GM19351 (cell line): Measurements from ENCODE around the gene COX6A1.

Experiments used
- ATAC-seq: cut with Tn5 transposase; IDR thresholded peaks from one replicate; pipeline ENCODE4 v1.9.1; 2021; ENCODE audit warnings: mild to moderate bottlenecking, moderate library complexity; ENCODE audit not compliant: unreplicated experiment

The COX6A1 gene

DNA sequence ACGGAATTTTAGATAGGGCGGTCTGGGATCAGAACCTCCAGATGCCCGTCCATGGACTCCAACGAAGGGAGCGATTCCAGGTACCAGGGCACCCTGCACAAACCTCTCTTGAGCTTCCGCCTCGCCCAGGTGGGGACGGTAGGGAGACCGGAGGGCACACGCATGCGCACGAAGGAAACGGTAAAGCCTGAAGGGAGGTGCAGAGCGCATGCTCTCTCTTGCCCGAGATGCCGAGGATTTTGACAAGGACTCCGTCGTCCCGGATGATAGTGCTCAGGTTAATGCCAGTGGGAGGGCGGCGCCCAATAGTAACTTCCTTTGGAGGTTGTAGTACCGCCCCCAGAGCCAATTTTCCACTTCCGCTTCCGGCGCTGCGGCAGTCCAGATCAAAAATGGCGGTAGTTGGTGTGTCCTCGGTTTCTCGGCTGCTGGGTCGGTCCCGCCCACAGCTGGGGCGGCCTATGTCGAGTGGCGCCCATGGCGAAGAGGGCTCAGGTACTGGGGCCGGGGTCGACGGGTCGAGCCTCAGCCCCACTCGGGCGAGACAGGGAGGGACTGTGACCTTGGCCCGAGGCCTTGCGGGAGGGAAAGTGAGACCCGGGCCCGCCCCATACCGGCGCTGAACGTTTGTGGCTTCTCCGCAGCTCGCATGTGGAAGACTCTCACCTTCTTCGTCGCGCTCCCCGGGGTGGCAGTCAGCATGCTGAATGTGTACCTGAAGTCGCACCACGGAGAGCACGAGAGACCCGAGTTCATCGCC lies at the start of gene COX6A1:
TSS of gene COX6A1 (plus strand) at position 379 of the 760 bp plus-strand sequence. CDS start at position 393, 14 bp downstream.
- peak; percentile 92 for ATAC-seq

- no peak for ATAC-seq
Observed at GRCh38 chr12:120388691-120389481, 49.0 kb upstream of the COX6A1 start.

DNA sequence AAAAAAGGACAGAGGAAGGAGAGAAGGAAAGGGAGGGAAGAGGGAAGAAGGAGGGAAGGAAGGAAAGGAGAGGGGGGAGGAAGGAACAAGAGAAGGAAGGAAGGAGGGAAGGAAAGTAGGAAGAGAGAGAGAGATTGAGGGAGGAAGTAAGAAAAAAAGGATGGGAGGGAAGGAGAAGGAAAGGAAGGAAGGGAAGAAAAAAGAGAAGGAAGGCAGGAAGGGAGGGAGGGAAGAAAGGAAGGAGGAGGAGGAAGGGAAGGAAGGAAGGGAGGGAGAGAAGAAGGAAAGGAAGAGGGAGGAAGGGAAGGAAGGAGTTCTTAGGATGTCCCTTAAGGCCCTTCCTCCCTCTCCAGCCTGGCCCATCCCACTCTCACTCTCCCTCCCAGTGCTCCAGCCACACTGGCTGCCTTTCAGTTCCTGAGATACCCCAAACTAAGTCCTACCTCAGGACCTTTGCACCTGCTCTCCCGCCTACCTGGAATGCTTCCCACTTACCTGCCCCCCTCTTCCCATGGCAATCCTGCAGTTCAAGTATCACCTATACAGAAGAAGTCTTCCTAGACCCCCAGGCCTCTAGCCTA lies 47.3 kb upstream of the COX6A1 start:
- ATAC-seq, result no peak

DNA sequence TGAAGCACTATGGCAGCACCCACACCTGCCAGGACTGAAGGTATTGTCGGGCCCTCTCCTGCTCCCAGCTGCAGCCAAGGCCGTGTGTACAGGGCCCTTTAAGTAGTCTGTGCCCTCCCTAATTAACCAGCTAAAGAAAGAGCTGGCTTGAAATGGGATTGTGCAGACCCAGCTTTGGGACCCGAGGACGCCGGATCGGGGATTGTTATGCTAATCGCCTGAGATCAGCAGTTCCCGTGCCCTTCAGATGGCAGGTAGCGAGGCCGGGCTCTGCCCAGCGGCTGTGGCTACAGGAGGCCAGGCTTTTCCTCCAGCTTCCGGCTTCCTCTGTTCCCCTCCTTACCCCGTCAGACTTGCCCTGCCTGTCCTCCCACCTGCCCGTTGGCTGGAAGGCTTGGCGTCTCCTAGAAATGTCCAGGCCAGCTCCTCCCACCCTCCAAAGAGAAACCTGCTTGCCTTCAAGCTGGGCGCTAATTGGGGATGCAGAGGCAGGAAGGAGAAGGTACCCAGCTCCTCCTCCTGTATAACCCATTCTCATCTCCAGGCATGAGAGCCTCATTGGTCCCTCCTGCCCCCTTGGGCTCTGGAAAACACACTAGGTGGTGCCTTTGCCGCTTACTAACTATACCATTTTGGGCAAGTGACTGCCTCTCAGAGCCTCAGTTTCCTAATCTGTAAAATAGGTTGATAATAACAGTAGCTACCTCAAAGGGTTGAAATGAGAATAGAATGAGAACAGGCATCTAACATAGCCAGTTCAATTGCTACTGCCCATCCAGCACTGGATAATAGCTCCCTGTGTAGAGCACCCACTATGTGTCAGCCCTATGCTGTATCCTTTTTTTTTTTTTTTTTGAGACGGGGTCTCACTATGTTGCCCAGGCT lies 43.2 kb upstream of the COX6A1 start:
- no peak for ATAC-seq

DNA sequence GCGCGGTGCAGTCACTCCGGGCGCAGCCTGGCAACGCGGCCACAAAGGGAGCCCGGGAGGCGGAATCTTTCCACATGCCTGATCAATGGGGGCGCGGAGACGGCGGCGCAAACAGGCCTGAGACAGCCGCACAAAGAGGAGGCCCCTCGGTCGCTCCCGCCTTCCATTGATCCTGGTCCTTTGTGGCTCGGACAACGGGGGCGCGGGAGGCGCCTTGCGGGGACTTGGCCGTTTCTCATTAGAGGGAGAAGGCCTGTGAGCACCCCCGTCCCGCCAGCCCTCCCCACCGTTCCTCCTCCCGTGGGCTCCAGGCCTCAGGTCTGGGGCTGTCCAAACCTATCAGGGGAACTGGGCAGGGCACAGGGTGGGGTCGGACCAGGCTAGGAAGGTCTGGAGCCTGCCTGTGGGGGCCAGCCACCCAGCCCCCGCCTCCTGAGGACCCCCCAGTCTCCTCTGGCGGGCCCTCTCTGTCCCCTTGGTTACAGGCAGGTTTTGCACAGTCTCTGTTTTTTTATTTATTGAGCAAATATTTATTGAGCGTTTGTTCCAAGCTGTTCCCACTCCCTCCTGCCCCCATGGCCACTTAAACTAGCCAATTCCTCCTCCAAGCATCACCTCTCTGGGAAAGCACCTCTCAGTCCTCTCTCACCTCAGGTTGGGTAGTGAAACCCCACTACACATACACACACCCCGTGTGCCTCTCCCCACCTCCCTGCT lies 39.9 kb upstream of the COX6A1 start:
- no peak for ATAC-seq

DNA sequence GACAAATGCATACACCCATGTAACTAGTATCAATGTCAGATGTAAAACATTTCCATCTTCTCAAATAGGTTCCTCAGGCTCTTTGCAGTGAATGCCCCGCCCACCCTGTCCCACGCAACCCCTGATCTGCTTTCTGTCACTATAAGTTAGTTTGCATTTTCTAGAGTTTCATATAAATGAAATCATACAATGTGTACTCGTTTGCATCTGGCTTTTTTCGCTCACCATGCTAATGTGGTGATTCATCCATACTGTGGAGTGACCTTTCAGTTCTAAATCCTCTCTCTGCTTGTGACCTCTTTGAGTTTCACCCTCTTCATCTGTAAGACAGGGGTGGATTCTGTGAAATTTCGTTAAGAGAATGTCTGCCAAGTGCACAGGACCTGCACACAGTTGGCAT lies 38.4 kb upstream of the COX6A1 start:
- peak; percentile 66 for ATAC-seq

DNA sequence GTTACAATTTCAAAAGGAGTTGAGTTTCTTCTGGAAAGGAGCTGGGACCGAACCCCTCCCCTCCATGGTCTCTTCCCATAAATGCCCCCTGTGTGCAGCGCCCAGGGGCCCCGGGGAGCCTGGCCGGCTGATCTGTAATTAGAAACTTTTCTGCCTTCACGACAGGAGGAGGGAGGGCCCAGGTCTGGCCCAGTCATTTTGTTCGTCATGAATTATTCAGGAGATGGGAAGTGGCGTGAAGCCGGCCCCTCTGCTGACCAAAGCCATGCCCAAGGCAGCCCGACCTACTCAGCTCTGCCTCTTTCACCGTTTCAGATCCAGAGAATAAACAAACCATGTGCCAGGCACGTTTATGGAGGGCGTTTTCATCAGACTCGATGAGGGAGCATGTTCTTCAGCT lies 35.7 kb upstream of the COX6A1 start:
- no peak for ATAC-seq

DNA sequence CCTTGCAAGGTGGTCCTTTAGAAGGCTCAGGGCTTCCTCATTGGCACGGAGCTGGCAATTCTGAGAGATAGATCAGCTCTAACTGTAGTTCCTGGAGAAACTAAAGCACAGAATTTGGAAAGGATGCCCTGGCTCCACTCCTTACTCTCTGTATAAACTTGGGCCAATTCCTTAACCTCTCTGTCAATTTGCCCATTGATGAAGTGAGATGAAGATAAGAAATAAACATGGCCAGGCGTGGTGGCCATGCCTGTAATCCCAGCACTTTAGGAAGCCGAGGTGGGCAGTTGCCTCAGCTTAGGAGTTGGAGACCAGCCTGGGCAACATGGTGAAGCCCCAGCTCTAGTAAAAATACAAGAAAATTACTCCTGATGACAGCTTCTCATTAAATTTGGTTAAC lies 34.0 kb upstream of the COX6A1 start:
- no peak for ATAC-seq

GRCh38 chr12:120404271-120404670 lies 33.6 kb upstream of the COX6A1 start:
- ATAC-seq, result no peak

GRCh38 chr12:120406069-120406468 lies 31.8 kb upstream of the COX6A1 start:
- ATAC-seq, result no peak

DNA sequence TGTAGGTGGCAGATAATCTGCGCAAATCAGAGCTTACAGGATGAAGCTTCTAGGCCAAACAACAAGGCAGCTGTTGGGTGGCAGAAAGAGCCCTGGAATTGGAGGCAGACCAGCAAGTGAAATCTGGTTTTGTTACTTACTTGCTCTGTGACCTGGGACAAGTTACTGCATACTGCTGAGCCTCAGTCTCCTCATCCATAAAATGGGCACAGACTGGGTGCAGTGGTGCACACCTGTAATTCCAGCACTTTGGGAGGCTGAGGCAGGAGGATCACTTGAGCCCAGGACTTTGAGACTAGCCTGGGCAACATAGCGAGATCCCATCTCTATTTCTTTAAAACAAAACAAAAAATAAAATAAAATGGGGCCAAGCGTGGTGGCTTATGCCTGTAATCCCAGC lies 31.4 kb upstream of the COX6A1 start:
- no peak for ATAC-seq

DNA sequence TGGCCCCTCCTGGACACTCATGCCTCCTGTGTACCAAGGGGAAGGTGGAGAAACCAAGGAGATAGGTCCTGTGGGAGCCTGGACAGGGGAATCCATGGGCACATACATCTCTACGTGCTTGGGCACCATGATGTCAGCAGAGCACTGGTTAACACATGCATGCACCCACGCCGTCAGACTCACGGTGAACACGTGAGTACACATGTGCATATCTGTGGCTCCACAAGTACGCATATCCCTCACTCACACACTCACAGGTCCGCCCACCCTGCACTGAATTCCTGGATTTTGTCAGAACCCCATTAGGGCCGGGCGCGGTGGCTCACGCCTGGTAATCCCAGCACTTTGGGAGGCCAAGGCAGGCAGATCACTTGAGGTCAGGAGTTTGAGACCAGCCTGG lies 29.1 kb upstream of the COX6A1 start:
- ATAC-seq, result no peak

- ATAC-seq, result no peak
Observed at GRCh38 chr12:120412421-120412820, 25.5 kb upstream of the COX6A1 start.

GRCh38 chr12:120413901-120414695 lies 23.8 kb upstream of the COX6A1 start:
- ATAC-seq, result no peak

DNA sequence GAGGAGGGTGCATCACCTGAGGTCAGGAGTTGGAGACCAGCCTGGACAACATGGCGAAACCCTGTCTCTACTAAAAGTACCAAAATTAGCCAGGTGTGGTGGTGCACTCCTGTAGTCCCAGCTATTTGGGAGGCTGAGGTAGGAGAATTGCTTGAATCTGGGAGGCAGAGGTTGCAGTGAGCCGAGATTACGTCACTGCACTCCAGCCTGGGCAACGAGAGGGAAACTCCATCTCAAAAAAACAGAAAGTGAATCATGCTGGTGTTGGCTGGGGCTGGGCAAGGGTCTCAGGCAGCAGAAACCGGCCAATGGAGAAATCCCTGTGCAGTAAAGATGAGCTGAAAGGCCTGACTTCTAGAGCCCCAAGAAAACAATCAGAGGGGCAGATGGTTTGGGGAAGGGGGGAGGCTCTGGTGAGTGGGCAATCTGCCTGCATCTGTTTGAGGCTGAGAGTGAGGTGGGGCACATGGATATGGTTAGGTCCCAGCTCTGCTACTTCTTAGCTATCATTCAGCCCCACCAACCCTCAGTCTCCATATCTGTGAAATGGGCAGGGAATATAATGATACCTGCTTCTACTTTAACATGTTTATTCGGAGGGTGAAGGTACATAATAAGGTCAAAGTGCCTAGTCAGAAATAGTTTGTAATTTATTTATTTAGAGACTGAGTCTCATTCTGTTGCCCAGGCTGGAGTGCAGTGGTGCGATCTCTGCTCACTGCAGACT lies 21.3 kb upstream of the COX6A1 start:
- no peak for ATAC-seq

DNA sequence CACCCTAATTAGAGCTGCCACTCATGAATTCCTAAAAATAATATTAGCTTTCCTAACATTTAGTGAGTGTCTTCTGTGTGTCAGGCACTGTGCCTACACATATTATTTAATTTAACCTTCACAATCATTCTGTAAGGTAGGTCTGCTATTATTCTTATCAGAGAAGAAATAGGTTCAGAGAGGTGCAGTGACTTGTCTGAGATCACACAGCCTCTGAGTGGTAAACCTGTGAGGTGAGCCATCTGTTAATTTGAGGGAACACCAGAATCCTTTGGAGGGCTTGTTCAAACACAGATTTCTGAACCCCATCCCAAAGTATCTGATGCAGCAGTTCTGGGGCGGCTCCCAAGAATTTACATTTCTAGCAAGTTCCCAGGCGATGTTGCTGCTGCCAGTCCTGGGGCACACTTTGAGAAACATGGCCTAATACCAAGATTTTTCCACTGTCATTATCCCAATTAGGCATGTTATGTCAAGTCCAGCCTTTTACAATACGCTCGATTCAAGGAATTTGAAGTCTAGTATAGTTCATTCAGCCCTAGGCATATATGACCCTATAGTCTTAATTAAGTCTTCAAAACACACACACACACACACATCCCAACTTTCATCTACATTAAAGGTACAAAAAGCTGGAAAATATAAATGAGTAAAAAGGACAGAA lies 19.9 kb upstream of the COX6A1 start:
- no peak for ATAC-seq

GRCh38 chr12:120421701-120422100 lies 16.2 kb upstream of the COX6A1 start:
- ATAC-seq, result no peak

DNA sequence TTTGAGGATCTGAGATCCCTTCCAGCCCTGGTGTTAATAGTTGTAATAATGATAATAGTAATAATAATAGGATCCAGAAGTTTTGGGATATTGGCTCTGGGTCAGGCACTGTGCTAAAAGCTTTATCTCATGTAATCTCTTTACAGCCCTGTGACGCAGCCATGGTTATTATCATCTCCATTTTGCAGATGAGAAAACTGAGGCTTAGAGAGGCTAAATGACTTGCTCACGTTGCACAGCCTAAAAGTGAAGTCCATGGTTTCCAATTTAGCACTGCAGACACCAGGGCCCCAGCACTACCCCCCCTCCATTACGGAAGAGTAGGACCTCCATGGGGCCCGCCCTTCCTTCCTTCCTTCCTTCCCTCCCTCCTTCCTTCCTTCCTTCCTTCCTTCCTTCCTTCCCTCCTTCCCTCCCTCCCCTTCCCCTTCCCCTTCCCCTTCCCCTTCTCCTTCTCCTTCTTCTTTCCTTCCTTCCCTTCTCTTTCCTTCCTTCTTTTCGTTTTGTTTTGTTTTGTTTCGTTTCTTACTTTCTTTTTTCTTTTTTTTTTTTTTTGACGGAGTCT lies 14.9 kb upstream of the COX6A1 start:
- no peak for ATAC-seq
